ENCODE measurements around the gene MEX3A.

Gene MEX3A

DNA sequence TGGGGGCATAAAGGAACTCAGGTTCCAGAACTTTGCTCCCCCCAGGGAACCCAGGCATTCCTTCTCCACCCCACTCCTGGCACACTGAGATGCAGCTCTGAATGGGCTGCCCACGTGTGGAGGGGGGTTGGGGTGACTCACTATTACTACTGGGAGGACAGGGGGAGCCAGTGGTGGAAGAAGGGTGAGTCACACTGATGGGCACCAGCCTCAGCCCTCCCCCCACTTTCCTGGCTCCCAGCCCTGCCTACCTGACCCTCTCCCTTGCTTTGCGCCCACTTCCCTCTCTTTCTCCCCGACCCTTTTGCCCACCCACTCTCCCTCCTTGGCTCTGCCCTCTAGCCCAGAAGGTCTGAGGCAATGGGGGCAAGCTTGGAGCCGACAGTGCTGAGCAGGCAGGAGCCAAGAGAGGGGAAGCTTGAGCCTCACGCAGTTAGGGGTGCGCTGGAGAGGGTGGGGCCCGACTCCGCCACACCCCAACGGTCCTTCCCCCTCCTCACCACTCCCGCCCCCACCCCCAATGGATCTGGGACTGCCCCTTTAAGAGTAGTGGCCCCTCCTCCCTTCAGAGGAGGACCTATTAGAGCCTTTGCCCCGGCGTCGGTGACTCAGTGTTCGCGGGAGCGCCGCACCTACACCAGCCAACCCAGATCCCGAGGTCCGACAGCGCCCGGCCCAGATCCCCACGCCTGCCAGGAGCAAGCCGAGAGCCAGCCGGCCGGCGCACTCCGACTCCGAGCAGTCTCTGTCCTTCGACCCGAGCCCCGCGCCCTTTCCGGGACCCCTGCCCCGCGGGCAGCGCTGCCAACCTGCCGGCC is 32.0 kb upstream of the MEX3A start, which contains the start of gene LMNA:
Gene LMNA, plus strand, starts transcription at position 611 of the 818 bp plus-strand sequence. CDS start 208 bp downstream, outside the sequence.
- Histone ChIP-seq H3K4me3 (peak within 1 kb of the TSS; percentile 89), H3K9ac (ENCODE audit: insufficient read length) (peak within 1 kb of the TSS; percentile 79), H3K27ac (peak within 1 kb of the TSS; percentile 96), H3K36me3 (ENCODE audit: insufficient read depth, low read length) (no peaks in the 10 kb centered on the region), H3K9me3 (ENCODE audit: low read depth, low read length) (no peaks in the 10 kb centered on the region)
- DNase-seq (ENCODE audit: low read depth, low spot score) = no peak
- no peak for TF ChIP-seq EZH2 (IDR thresholded peaks at IDR 0.05)
- peak; percentile 97 for TF ChIP-seq POLR2AphosphoS5 (IDR thresholded peaks at IDR 0.05; ENCODE audit: borderline replicate concordance, low read depth, low read length)
- no peak for TF ChIP-seq FOXP2 (optimal IDR thresholded peaks at IDR 0.05; ENCODE audit: control extremely low read depth, extremely low read length, insufficient read depth)

- Histone ChIP-seq H3K36me3 (ENCODE audit: insufficient read depth, low read length) (no peaks in the 10 kb centered on the region), H3K9me3 (ENCODE audit: low read depth, low read length) (no peaks in the 10 kb centered on the region), H3K9ac (ENCODE audit: insufficient read length) (peak overlapping the region; percentile 42), H3K27ac (peak overlapping the region; percentile 96), H3K4me3 (peak overlapping the region; percentile 89)
- TF ChIP-seq POLR2AphosphoS5 (IDR thresholded peaks at IDR 0.05; ENCODE audit: borderline replicate concordance, low read depth, low read length) = no peak
- TF ChIP-seq FOXP2 (optimal IDR thresholded peaks at IDR 0.05; ENCODE audit: control extremely low read depth, extremely low read length, insufficient read depth) = no peak
- no peak for TF ChIP-seq EZH2 (IDR thresholded peaks at IDR 0.05)
- DNase-seq (ENCODE audit: low read depth, low spot score) = no peak
Measured at GRCh38 chr1:156113282-156113950, 31.2 kb upstream of the MEX3A start.

DNA sequence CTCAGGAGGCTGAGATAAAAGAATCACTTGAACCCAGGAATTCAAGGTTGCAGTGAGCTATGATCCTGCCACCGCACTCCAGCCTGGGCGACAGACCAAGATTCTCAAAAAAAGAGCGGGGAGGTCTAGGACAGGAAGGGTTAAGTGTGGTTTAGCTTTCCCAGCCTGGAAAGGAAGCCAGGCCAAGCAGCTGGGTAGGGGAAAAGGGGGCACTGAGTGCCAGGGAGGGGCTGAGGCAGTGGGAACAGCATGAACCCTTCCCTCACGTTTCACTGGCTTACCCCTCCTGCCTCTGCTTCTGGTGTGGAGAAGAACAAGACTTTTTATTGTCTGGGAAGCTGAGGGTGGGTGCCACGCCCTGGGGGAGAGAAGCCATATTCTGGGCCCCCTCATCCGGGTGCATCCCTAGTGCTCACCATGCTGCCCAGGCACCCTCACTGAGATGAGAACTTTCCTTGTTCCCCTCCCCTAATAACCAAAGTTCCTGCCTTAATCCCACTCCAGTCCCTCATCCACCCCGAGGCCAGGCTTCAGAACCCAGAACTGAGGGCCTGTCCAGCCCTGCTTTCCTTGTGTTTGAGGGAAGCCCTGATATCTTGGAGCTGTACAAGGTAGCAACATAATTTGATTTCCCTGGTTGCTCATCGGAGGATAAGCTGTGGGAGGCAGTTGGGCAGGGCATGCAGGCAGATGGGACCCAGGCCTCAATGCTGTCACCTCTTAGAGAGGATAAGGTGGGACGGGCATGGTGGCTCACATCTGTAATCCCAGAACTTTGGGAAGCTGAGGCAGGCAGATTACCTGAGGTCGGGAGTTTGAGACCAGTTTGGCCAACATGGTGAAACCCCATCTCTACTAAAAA is 30.2 kb upstream of the MEX3A start:
- no peak overlapping the region for H3K9ac ChIP-seq (ENCODE audit: insufficient read length)
- no peaks in the 10 kb centered on the region for H3K36me3 ChIP-seq (ENCODE audit: insufficient read depth, low read length)
- no peak overlapping the region for H3K4me3 ChIP-seq
- TF ChIP-seq POLR2AphosphoS5 (IDR thresholded peaks at IDR 0.05; ENCODE audit: borderline replicate concordance, low read depth, low read length) (no peak), FOXP2 (optimal IDR thresholded peaks at IDR 0.05; ENCODE audit: control extremely low read depth, extremely low read length, insufficient read depth) (no peak), EZH2 (IDR thresholded peaks at IDR 0.05) (no peak)
- no peaks in the 10 kb centered on the region for H3K9me3 ChIP-seq (ENCODE audit: low read depth, low read length)
- H3K27ac ChIP-seq = peak overlapping the region; percentile 96
- DNase-seq (ENCODE audit: low read depth, low spot score) = no peak

GRCh38 chr1:156111355-156111962 is 29.2 kb upstream of the MEX3A start:
- H3K4me3 ChIP-seq = no peak overlapping the region
- H3K36me3 ChIP-seq (ENCODE audit: insufficient read depth, low read length) = no peaks in the 10 kb centered on the region
- no peaks in the 10 kb centered on the region for H3K9me3 ChIP-seq (ENCODE audit: low read depth, low read length)
- H3K27ac ChIP-seq = peak overlapping the region; percentile 96; the same call in 1 of the 2 replicates
- TF ChIP-seq FOXP2 (optimal IDR thresholded peaks at IDR 0.05; ENCODE audit: control extremely low read depth, extremely low read length, insufficient read depth) (no peak), POLR2AphosphoS5 (IDR thresholded peaks at IDR 0.05; ENCODE audit: borderline replicate concordance, low read depth, low read length) (no peak), EZH2 (IDR thresholded peaks at IDR 0.05) (no peak)
- no peak overlapping the region for H3K9ac ChIP-seq (ENCODE audit: insufficient read length)
- no peak for DNase-seq (ENCODE audit: low read depth, low spot score)

- no peak for TF ChIP-seq FOXP2 (optimal IDR thresholded peaks at IDR 0.05; ENCODE audit: control extremely low read depth, extremely low read length, insufficient read depth)
- no peak for TF ChIP-seq EZH2 (IDR thresholded peaks at IDR 0.05)
- Histone ChIP-seq H3K4me3 (no peak overlapping the region), H3K9me3 (ENCODE audit: low read depth, low read length) (no peaks in the 10 kb centered on the region), H3K27ac (peak overlapping the region; percentile 48; the same call in 1 of the 2 replicates), H3K36me3 (ENCODE audit: insufficient read depth, low read length) (no peaks in the 10 kb centered on the region), H3K9ac (ENCODE audit: insufficient read length) (no peak overlapping the region)
- DNase-seq (ENCODE audit: low read depth, low spot score) = no peak
Measured at GRCh38 chr1:156110252-156110651, 28.0 kb upstream of the MEX3A start.

GRCh38 chr1:156108664-156109241 is 26.5 kb upstream of the MEX3A start:
- H3K9ac ChIP-seq (ENCODE audit: insufficient read length) = no peak overlapping the region
- H3K9me3 ChIP-seq (ENCODE audit: low read depth, low read length) = no peaks in the 10 kb centered on the region
- H3K36me3 ChIP-seq (ENCODE audit: insufficient read depth, low read length) = no peaks in the 10 kb centered on the region
- DNase-seq (ENCODE audit: low read depth, low spot score) = no peak
- peak overlapping the region; percentile 84 for H3K27ac ChIP-seq
- TF ChIP-seq FOXP2 (optimal IDR thresholded peaks at IDR 0.05; ENCODE audit: control extremely low read depth, extremely low read length, insufficient read depth) (no peak), POLR2AphosphoS5 (IDR thresholded peaks at IDR 0.05; ENCODE audit: borderline replicate concordance, low read depth, low read length) (no peak), EZH2 (IDR thresholded peaks at IDR 0.05) (no peak)
- no peak overlapping the region for H3K4me3 ChIP-seq

- DNase-seq (ENCODE audit: low read depth, low spot score) = no peak
Measured at GRCh38 chr1:156108057-156108456, 25.8 kb upstream of the MEX3A start.

More at GRCh38 chr1:156108057-156108456, 25.8 kb upstream of the MEX3A start:
- Histone ChIP-seq H3K36me3 (ENCODE audit: insufficient read depth, low read length) (no peaks in the 10 kb centered on the region), H3K27ac (peak overlapping the region; percentile 84), H3K9me3 (ENCODE audit: low read depth, low read length) (no peaks in the 10 kb centered on the region), H3K4me3 (no peak overlapping the region), H3K9ac (ENCODE audit: insufficient read length) (no peak overlapping the region)
- no peak for TF ChIP-seq POLR2AphosphoS5 (IDR thresholded peaks at IDR 0.05; ENCODE audit: borderline replicate concordance, low read depth, low read length)
- TF ChIP-seq EZH2 (IDR thresholded peaks at IDR 0.05) = no peak
- TF ChIP-seq FOXP2 (optimal IDR thresholded peaks at IDR 0.05; ENCODE audit: control extremely low read depth, extremely low read length, insufficient read depth) = no peak

All from SK-N-MC (cell line).